ENCODE results near the gene NLGN2. TPM values are rescaled to one million over a fixed set of nuclear protein-coding genes. Genes with fewer than 3 reads are reported as not detected.

The NLGN2 gene
- total and polyA plus RNA-seq, 2 of the 8 experiments (the other 6 are each of a cell fraction or from before 2014, with no cell fraction given) = 21.2 to 62.8 TPM

DNA sequence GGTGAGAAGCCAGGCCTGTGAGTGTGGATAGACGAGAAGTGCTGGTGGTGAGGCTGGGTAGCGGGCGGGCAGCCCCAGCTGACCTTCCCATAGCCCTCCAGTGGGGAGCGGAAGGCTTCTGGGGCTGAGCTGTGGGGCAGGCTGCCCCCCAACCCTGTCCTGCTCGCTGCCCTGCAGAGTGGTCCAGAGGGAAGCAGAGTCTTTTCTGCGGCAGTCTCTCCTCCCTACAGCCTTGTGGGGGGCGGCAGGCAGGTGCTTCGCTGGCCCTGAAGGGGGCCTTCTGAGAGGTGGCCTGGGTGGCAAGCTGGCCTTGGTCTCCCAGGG, 3.7 kb downstream of the NLGN2 start (continued):
- TF ChIP-seq, protein P1, sequence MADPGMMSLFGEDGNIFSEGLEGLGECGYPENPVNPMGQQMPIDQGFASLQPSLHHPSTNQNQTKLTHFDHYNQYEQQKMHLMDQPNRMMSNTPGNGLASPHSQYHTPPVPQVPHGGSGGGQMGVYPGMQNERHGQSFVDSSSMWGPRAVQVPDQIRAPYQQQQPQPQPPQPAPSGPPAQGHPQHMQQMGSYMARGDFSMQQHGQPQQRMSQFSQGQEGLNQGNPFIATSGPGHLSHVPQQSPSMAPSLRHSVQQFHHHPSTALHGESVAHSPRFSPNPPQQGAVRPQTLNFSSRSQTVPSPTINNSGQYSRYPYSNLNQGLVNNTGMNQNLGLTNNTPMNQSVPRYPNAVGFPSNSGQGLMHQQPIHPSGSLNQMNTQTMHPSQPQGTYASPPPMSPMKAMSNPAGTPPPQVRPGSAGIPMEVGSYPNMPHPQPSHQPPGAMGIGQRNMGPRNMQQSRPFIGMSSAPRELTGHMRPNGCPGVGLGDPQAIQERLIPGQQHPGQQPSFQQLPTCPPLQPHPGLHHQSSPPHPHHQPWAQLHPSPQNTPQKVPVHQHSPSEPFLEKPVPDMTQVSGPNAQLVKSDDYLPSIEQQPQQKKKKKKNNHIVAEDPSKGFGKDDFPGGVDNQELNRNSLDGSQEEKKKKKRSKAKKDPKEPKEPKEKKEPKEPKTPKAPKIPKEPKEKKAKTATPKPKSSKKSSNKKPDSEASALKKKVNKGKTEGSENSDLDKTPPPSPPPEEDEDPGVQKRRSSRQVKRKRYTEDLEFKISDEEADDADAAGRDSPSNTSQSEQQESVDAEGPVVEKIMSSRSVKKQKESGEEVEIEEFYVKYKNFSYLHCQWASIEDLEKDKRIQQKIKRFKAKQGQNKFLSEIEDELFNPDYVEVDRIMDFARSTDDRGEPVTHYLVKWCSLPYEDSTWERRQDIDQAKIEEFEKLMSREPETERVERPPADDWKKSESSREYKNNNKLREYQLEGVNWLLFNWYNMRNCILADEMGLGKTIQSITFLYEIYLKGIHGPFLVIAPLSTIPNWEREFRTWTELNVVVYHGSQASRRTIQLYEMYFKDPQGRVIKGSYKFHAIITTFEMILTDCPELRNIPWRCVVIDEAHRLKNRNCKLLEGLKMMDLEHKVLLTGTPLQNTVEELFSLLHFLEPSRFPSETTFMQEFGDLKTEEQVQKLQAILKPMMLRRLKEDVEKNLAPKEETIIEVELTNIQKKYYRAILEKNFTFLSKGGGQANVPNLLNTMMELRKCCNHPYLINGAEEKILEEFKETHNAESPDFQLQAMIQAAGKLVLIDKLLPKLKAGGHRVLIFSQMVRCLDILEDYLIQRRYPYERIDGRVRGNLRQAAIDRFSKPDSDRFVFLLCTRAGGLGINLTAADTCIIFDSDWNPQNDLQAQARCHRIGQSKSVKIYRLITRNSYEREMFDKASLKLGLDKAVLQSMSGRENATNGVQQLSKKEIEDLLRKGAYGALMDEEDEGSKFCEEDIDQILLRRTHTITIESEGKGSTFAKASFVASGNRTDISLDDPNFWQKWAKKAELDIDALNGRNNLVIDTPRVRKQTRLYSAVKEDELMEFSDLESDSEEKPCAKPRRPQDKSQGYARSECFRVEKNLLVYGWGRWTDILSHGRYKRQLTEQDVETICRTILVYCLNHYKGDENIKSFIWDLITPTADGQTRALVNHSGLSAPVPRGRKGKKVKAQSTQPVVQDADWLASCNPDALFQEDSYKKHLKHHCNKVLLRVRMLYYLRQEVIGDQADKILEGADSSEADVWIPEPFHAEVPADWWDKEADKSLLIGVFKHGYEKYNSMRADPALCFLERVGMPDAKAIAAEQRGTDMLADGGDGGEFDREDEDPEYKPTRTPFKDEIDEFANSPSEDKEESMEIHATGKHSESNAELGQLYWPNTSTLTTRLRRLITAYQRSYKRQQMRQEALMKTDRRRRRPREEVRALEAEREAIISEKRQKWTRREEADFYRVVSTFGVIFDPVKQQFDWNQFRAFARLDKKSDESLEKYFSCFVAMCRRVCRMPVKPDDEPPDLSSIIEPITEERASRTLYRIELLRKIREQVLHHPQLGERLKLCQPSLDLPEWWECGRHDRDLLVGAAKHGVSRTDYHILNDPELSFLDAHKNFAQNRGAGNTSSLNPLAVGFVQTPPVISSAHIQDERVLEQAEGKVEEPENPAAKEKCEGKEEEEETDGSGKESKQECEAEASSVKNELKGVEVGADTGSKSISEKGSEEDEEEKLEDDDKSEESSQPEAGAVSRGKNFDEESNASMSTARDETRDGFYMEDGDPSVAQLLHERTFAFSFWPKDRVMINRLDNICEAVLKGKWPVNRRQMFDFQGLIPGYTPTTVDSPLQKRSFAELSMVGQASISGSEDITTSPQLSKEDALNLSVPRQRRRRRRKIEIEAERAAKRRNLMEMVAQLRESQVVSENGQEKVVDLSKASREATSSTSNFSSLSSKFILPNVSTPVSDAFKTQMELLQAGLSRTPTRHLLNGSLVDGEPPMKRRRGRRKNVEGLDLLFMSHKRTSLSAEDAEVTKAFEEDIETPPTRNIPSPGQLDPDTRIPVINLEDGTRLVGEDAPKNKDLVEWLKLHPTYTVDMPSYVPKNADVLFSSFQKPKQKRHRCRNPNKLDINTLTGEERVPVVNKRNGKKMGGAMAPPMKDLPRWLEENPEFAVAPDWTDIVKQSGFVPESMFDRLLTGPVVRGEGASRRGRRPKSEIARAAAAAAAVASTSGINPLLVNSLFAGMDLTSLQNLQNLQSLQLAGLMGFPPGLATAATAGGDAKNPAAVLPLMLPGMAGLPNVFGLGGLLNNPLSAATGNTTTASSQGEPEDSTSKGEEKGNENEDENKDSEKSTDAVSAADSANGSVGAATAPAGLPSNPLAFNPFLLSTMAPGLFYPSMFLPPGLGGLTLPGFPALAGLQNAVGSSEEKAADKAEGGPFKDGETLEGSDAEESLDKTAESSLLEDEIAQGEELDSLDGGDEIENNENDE (IDR thresholded peaks at IDR 0.05; ENCODE audit: insufficient replicate concordance, low read length) = no peak
- no peak for TF ChIP-seq CREB1 (IDR thresholded peaks at IDR 0.05)
- TF ChIP-seq, protein P2, sequence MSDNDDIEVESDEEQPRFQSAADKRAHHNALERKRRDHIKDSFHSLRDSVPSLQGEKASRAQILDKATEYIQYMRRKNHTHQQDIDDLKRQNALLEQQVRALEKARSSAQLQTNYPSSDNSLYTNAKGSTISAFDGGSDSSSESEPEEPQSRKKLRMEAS (IDR thresholded peaks at IDR 0.05) = no peak
- no peak for TF ChIP-seq SP2 (IDR thresholded peaks at IDR 0.05; ENCODE audit: low read length)
- no peak for TF ChIP-seq CEBPB (IDR thresholded peaks at IDR 0.05; ENCODE audit: low read depth, low read length)
- TF ChIP-seq CBX5 (IDR thresholded peaks at IDR 0.05; ENCODE audit: low read depth, low read length) = no peak
- TF ChIP-seq KDM4A (IDR thresholded peaks at IDR 0.05; ENCODE audit: low read depth, low read length, severe bottlenecking) = no peak
- no peak for TF ChIP-seq TCF12 (IDR thresholded peaks at IDR 0.05; ENCODE audit: low read depth, low read length)
- TF ChIP-seq RAD21 (IDR thresholded peaks at IDR 0.05 in 1 of 2, conservative IDR thresholded peaks at IDR 0.05 in 1 of 2; ENCODE audit: low read depth in 2 of 2, low read length in 2 of 2) = no peak
- TF ChIP-seq, protein P3, sequence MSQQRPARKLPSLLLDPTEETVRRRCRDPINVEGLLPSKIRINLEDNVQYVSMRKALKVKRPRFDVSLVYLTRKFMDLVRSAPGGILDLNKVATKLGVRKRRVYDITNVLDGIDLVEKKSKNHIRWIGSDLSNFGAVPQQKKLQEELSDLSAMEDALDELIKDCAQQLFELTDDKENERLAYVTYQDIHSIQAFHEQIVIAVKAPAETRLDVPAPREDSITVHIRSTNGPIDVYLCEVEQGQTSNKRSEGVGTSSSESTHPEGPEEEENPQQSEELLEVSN (IDR thresholded peaks at IDR 0.05) = no peak
- no peak for TF ChIP-seq ASH2L (IDR thresholded peaks at IDR 0.05; ENCODE audit: low read length)
- TF ChIP-seq CBX8 (IDR thresholded peaks at IDR 0.05; ENCODE audit: borderline replicate concordance, low read depth, low read length) = no peak
